ENCODE measurements around the gene THRB.

The THRB gene

DNA sequence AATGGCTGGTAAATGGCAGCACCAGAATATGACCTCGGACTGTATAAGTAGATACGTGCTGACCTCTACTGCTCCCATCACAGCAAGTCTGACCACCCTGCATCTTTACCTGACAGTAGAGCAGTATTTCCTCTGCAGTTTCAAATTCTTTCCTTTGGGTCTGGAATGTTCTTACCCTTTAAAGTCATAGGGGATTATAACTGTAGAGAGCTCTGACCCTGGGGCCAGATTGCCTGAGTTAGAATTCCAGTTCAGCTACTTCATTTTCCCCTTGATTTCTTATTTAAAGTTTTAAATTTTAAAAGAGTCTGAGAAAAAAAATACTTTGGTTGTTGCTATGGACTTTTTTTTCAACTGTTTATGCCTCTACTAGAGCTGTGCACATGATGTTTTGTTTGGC lies 311.9 kb downstream of the THRB start:
- H3K9ac ChIP-seq (ENCODE audit: low read depth, low read length): no peak overlapping the region
- no peaks in the 10 kb centered on the region for H3K36me3 ChIP-seq (ENCODE audit: insufficient read depth, low read length)
- no peaks in the 10 kb centered on the region for H3K9me3 ChIP-seq (ENCODE audit: control insufficient read depth, insufficient read depth, low read length)
- H3K4me1 ChIP-seq (ENCODE audit: insufficient read depth, low read length): no peaks in the 10 kb centered on the region

DNA sequence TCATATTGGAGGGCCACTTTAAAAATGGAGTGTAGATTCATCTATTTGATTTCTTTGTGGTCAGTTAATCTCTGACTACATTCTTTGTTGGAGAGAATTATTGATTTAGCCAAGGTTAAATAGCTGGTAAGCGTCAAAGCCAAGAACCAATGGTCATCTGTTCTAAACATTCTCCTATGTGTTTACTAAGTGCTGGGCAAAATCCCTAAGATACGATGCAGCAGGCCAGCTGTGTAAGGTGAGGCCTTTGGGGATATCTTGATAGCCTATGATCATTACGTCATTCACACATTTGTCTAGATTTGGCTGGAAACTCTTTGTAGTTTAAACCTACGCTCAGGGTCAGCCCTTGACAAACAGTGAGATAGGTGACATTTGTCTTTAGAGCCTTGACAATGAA lies 313.4 kb downstream of the THRB start:
- H3K36me3 ChIP-seq (ENCODE audit: insufficient read depth, low read length): no peaks in the 10 kb centered on the region
- H3K9ac ChIP-seq (ENCODE audit: low read depth, low read length): no peak overlapping the region
- H3K4me1 ChIP-seq (ENCODE audit: insufficient read depth, low read length): no peaks in the 10 kb centered on the region
- H3K9me3 ChIP-seq (ENCODE audit: control insufficient read depth, insufficient read depth, low read length): no peaks in the 10 kb centered on the region

DNA sequence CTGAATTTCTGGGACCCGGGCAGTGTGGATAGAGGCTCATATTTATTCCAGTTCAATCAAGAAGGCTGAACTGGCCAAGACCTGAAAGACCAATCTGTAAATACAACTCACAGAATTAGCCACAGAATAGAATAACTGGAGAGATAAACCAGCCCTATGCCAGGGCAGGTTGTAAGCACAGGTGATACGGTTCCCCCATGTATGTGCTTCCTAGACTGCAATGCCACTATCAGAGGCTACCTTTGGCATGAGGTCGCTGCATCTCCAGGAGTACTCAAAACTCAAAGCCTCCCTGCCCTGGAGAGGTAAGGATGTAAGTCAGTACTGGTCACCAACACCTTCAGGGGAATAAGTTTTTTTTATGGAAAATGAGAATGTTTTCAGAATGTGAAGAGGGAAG lies 314.0 kb downstream of the THRB start:
- Histone ChIP-seq H3K9me3 (ENCODE audit: control insufficient read depth, insufficient read depth, low read length) (no peaks in the 10 kb centered on the region), H3K9ac (ENCODE audit: low read depth, low read length) (no peak overlapping the region), H3K36me3 (ENCODE audit: insufficient read depth, low read length) (no peaks in the 10 kb centered on the region), H3K4me1 (ENCODE audit: insufficient read depth, low read length) (no peaks in the 10 kb centered on the region)

DNA sequence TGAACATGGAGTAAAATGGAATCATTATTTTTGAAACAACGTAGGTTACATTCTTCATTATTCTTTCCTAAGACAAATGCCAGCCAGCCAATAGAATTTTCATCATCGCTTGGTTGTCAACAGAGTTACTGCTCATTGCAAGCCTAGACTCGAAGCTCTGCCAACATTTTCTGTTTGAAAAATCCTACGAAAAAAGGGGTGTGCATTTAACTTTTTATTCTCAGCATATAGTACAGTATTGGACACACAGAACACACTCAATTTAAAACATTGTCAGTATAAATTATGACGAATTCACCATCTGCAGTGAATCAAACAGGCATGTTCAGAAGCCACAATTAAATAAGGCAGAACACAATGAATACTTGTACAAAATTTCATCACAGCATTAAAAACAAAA lies 317.4 kb downstream of the THRB start:
- no peaks in the 10 kb centered on the region for H3K36me3 ChIP-seq (ENCODE audit: insufficient read depth, low read length)

DNA sequence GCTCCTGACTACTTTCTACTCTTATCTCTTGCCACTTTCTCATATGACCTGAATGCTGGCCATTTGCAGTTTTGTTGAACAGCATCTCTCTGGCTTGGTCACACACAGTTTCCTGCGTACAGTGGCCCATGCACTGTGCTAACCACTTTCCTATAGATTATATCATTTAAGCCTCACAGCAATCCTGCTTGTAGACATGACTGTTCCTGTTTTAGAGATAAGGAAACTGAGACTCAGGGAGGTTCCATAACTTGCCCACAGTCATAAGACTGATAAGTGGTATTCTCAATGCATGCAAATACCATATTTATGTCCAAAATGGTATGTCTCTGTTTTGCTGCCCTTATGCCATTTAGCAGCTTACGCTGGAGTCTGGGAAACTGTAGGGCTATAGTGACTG lies 320.0 kb downstream of the THRB start:
- H3K4me1 ChIP-seq (ENCODE audit: insufficient read depth, low read length): peaks cover 18% of the 10 kb centered on the region
- H3K9me3 ChIP-seq (ENCODE audit: control insufficient read depth, insufficient read depth, low read length): no peaks in the 10 kb centered on the region
- H3K9ac ChIP-seq (ENCODE audit: low read depth, low read length): no peak overlapping the region
- H3K36me3 ChIP-seq (ENCODE audit: insufficient read depth, low read length): no peaks in the 10 kb centered on the region

More for the DNA sequence above, 317.4 kb downstream of the THRB start:
- Histone ChIP-seq H3K9ac (ENCODE audit: low read depth, low read length) (no peak overlapping the region), H3K4me1 (ENCODE audit: insufficient read depth, low read length) (peaks cover 16% of the 10 kb centered on the region), H3K9me3 (ENCODE audit: control insufficient read depth, insufficient read depth, low read length) (no peaks in the 10 kb centered on the region)

DNA sequence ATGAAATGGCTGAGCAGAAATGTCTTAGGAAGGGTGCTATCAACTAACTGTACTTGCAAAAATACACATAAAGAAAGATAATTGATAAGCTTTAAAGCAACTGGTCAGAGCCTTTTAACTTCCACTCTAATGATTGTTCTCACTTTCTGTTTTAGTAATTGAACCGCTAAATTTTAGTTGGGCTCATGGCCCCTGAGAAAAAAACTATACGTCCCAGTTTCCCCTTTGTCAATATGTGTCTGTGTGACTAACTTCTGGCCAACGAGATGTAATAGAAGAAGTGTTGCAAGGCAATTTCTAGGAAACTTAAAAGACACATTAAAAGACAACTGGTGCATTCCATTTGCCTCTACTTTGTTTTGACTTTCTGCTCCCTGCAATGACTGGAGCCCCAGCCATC lies 325.7 kb downstream of the THRB start:
- Histone ChIP-seq H3K9me3 (ENCODE audit: control insufficient read depth, insufficient read depth, low read length) (no peaks in the 10 kb centered on the region), H3K36me3 (ENCODE audit: insufficient read depth, low read length) (no peaks in the 10 kb centered on the region), H3K9ac (ENCODE audit: low read depth, low read length) (no peak overlapping the region), H3K4me1 (ENCODE audit: insufficient read depth, low read length) (peaks cover 25% of the 10 kb centered on the region)

DNA sequence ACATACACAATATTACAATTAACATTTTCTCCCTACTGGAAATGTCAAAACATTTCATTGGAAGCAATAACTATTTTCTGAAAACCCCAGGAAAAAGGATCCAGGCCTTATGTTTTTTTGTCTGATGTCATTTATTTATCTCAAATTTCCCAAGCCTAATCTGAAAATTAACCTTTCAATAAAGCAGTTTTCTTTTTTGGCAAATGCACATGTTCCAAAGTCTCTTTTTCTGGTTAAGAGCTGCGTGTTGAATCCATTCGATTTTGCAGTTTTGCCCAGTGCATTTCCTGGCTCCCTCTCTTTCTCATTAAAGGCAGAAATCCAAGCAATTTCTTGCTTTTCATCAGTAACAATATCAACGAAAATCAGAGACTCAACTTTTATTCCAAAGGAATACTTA lies 327.2 kb downstream of the THRB start:
- Histone ChIP-seq H3K36me3 (ENCODE audit: insufficient read depth, low read length) (no peaks in the 10 kb centered on the region), H3K9ac (ENCODE audit: low read depth, low read length) (no peak overlapping the region), H3K9me3 (ENCODE audit: control insufficient read depth, insufficient read depth, low read length) (no peaks in the 10 kb centered on the region), H3K4me1 (ENCODE audit: insufficient read depth, low read length) (peaks cover 12% of the 10 kb centered on the region)

DNA sequence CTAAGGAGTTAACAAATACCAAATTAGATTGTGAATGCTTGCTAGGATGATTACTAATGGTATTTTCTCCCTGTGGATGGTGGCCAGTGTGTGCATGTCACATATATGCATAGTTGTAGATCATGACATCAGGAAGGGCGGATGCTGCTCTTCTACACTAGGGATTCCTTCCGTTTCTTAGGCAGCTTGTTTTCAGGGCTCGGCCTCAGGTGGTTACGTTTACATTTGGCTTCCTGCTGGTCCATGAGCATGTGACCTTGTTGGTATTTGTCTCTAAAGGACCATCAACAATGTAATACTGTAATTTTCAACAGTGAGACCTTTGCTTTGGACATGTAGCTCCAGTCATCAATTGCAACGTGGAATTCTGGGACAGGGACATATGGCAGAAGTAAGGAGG lies 328.1 kb downstream of the THRB start:
- Histone ChIP-seq H3K4me1 (ENCODE audit: insufficient read depth, low read length) (peaks cover 7% of the 10 kb centered on the region; the same call in 1 of the 2 replicates), H3K9ac (ENCODE audit: low read depth, low read length) (no peak overlapping the region), H3K9me3 (ENCODE audit: control insufficient read depth, insufficient read depth, low read length) (no peaks in the 10 kb centered on the region), H3K36me3 (ENCODE audit: insufficient read depth, low read length) (no peaks in the 10 kb centered on the region)

DNA sequence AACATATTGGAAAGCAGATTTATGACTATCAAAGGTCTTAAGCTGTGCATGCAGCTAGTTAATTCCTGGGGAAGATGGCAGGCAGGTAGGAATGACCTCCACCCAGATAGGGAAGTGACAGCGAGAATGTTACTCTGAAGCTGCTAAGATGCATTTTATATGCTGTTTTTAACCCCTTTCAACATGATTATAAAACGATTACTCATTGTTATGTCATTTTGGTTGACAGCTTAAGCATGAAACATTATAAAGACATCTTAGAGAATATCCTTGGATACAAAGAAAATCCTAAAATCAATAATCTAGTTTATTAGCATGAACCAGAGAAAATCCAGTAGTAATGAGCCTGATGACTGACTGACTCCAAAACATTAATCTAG lies 329.1 kb downstream of the THRB start:
- Histone ChIP-seq H3K4me1 (ENCODE audit: insufficient read depth, low read length) (peaks cover 15% of the 10 kb centered on the region; the same call in 1 of the 2 replicates), H3K9me3 (ENCODE audit: control insufficient read depth, insufficient read depth, low read length) (no peaks in the 10 kb centered on the region), H3K36me3 (ENCODE audit: insufficient read depth, low read length) (no peaks in the 10 kb centered on the region)

DNA sequence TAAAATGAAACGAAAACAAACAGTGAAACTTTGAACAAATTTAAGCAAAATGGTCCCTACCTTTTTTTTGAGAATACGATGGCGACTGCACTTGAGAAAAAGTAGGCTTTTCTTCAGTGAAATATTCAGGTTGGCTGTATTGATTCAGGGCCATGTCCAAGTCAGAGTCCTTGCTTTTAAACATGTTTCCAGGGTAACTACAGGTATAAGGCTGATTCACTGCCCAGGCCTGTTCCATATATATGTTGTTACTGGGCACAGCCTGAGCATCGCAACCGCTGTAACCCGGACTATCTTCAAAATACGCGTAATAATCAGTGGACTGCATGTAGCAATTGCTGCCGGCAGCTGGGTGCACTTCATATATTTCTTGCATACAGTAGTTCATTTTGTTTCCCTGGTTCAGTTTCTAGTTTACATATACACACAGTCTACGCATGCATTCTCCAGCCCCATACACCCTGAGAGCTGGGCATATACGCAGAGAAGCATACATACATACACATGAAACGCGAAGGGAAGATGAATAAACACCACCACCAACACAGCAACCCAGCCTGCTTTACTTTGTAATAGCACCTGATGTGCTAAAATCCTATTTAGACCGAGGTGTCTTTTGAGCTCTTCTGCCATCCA lies 329.6 kb downstream of the THRB start:
- no peaks in the 10 kb centered on the region for H3K9me3 ChIP-seq (ENCODE audit: control insufficient read depth, insufficient read depth, low read length)
- H3K36me3 ChIP-seq (ENCODE audit: insufficient read depth, low read length): no peaks in the 10 kb centered on the region
- H3K4me1 ChIP-seq (ENCODE audit: insufficient read depth, low read length): peaks cover 15% of the 10 kb centered on the region; the same call in 1 of the 2 replicates
- no peak overlapping the region for H3K9ac ChIP-seq (ENCODE audit: low read depth, low read length)

More for the DNA sequence above, 329.1 kb downstream of the THRB start:
- H3K9ac ChIP-seq (ENCODE audit: low read depth, low read length): no peak overlapping the region

DNA sequence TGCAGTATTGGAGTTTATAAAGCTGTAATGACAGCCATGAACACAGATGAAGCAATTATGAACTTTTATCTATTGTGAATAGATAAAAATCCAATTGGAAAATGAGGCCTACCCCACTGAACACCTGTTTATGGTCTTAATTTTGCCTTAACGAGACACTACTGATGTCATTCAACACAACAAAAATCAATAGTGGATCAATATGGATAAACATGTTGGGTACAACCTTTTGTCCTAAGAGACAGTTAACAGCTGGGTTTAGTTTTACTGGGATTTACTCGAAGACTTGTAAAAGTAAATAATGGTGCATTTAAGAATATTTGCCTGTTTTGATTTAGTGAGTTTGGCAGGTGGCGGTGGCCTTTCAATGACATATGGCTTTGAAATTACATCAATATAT lies 331.7 kb downstream of the THRB start:
- Histone ChIP-seq H3K9me3 (ENCODE audit: control insufficient read depth, insufficient read depth, low read length) (no peaks in the 10 kb centered on the region), H3K4me1 (ENCODE audit: insufficient read depth, low read length) (peaks cover 15% of the 10 kb centered on the region; the same call in 1 of the 2 replicates)

DNA sequence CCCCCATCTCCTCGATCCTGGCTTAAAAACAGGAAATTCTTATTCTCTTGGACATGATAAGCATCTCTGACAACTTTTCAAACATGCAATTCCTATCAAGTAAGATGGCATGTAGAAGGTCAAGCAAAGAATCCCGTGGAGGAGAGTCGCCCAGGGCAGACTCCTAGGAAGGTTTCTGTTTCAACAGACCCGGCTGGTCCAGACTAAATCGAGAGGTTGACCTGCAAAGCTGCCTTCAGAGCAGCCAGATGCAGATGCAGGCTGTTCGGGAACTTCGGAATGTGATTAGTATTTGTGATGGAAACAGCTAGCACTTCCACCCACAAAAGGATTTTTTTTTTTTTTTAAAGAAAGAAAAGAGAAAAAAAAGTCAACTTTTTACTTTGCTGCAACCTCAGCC lies 332.8 kb downstream of the THRB start:
- H3K9me3 ChIP-seq (ENCODE audit: control insufficient read depth, insufficient read depth, low read length): no peaks in the 10 kb centered on the region
- no peaks in the 10 kb centered on the region for H3K36me3 ChIP-seq (ENCODE audit: insufficient read depth, low read length)
- peaks cover 17% of the 10 kb centered on the region; the same call in 1 of the 2 replicates for H3K4me1 ChIP-seq (ENCODE audit: insufficient read depth, low read length)
- no peak overlapping the region for H3K9ac ChIP-seq (ENCODE audit: low read depth, low read length)

More for the DNA sequence above, 331.7 kb downstream of the THRB start:
- Histone ChIP-seq H3K9ac (ENCODE audit: low read depth, low read length) (no peak overlapping the region), H3K36me3 (ENCODE audit: insufficient read depth, low read length) (no peaks in the 10 kb centered on the region)

DNA sequence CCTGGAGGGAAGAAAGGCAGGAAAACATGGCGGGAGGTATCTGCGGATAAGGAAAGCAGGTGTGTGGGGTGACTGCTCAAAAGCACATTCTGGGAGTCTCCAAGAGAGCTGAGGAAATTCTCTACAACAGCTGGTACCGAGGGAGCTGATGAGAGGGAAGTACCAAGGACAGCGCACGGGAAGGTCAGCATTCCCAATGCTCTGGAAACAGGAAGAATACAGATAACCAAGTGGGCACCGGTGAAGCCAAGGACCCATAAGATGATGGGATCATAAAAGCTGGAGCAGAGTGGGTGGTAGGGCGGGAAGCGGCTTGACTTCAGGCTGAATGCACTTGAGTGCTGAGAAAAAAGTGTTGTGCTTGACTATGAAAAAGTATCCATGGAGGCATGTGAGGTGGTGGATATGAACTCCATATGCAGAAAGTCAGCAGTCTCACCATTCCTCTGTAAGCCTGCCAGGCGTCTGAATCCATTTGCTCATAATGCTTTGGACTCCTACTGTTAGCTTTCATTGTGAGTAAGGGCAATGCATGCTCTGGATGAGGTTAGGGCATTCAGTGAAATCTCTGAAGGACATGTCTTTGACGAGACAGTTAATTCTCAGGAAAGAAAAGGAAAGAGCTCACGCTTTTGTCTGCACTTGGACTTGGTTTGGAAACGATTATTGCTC lies 334.1 kb downstream of the THRB start:
- Histone ChIP-seq H3K9me3 (ENCODE audit: control insufficient read depth, insufficient read depth, low read length) (no peaks in the 10 kb centered on the region), H3K9ac (ENCODE audit: low read depth, low read length) (no peak overlapping the region), H3K4me1 (ENCODE audit: insufficient read depth, low read length) (peaks cover 16% of the 10 kb centered on the region; the same call in 1 of the 2 replicates), H3K36me3 (ENCODE audit: insufficient read depth, low read length) (no peaks in the 10 kb centered on the region)

DNA sequence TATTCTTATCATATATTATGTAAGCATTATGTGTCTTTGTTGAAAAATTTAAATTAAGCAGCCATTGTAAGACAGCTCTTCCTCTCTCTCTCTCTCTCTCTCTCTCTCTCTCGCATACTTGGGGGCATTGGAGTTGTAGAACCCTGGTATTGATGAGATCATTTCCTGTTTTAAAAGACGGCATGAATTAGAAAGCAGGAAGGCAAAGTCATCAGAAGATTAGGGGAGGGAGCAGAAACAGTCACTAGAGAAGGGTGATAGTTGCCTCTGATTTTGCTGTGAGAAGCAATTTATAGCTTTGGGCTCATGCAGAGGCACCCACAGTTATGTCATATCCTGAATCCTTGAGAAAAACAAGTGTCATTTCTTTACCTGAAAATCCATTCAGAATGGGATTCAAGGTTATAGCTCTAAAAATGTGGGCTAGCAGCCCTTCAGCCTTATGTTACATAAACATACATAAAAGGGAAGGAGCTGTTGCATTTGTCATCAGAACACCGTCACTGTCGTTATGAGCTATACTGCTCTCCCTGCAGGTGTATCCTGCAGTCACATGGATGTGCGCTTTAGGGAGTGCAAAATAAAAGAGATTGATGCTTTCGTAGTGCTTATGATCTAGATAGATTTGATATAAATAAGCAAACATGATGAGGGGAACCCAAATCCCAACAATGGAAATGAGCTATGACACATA lies 335.7 kb downstream of the THRB start:
- Histone ChIP-seq H3K36me3 (ENCODE audit: insufficient read depth, low read length) (no peaks in the 10 kb centered on the region), H3K9ac (ENCODE audit: low read depth, low read length) (no peak overlapping the region), H3K4me1 (ENCODE audit: insufficient read depth, low read length) (peaks cover 16% of the 10 kb centered on the region; the same call in 1 of the 2 replicates), H3K9me3 (ENCODE audit: control insufficient read depth, insufficient read depth, low read length) (no peaks in the 10 kb centered on the region)

DNA sequence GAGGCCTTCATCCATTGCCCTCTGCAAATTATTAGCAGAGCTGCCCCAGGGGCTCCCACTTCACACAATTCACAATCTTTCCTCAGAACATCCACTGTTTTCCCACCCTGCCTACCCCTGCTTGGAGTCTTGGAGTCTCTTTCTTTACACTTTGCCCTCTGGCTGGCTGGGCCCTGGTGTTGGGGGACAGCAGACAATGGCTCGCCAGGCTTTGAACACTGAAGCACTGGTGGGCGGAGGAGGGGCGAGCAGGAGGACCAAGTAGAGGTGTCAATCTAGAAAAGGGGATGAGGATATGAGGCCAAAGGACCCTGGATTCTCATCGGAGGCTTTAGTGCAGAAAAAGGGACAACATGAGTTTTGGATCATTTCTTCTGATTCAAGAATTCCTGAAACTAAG lies 337.5 kb downstream of the THRB start:
- Histone ChIP-seq H3K9ac (ENCODE audit: low read depth, low read length) (no peak overlapping the region), H3K4me1 (ENCODE audit: insufficient read depth, low read length) (peaks cover 16% of the 10 kb centered on the region; the same call in 1 of the 2 replicates), H3K36me3 (ENCODE audit: insufficient read depth, low read length) (no peaks in the 10 kb centered on the region), H3K9me3 (ENCODE audit: control insufficient read depth, insufficient read depth, low read length) (no peaks in the 10 kb centered on the region)
